OCI-LY1 (cell line): ENCODE results near the gene CRAMP1.

Source experiments
- EZH2 ChIP-seq: fragments of 200-600 bp; sonication (generic), shearing (Covaris generic); IDR thresholded peaks from 2 replicates; pipeline ENCODE4 v1.8.0; 2017; ENCODE audit warnings: borderline replicate concordance, mixed run types, mild to moderate bottlenecking, antibody characterized with exemption, low read length, moderate library complexity, mixed read lengths
- TF ChIP-seq, protein P1 (sequence below): fragments of 200-600 bp; sonication (generic), shearing (Covaris generic); IDR thresholded peaks from 2 replicates; pipeline ENCODE4 v1.5.1; 2017; ENCODE audit warnings: mild to moderate bottlenecking, antibody characterized with exemption, low read length, moderate library complexity, mixed read lengths

DNA sequence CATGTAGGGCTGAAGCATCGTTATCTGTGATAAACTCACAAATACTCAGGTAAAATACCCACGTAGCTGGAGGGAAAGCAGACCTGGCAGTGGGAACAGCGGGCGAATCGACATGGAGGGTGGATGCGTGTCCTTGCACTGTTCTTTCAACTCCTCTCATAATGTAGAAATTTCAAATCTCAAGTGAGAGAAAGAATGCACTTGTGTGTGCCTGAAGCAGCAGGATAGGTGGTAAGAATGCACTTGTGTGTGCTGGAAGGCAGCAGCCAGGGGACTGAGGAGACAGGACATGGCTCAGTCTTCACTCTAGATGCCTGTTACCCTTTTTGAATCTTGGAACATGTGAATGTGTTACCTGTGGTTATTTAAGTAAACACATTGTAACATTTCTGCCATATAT lies 10.7 kb upstream of the CRAMP1 start:
- TF ChIP-seq, protein P1, sequence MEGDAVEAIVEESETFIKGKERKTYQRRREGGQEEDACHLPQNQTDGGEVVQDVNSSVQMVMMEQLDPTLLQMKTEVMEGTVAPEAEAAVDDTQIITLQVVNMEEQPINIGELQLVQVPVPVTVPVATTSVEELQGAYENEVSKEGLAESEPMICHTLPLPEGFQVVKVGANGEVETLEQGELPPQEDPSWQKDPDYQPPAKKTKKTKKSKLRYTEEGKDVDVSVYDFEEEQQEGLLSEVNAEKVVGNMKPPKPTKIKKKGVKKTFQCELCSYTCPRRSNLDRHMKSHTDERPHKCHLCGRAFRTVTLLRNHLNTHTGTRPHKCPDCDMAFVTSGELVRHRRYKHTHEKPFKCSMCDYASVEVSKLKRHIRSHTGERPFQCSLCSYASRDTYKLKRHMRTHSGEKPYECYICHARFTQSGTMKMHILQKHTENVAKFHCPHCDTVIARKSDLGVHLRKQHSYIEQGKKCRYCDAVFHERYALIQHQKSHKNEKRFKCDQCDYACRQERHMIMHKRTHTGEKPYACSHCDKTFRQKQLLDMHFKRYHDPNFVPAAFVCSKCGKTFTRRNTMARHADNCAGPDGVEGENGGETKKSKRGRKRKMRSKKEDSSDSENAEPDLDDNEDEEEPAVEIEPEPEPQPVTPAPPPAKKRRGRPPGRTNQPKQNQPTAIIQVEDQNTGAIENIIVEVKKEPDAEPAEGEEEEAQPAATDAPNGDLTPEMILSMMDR: no peak
- TF ChIP-seq EZH2: no peak
